Ishikawa (cell line): ENCODE results near the gene COX5A.
A peak's percentile ranks its signal among the peaks of the same experiment; 100 is the strongest.

ENCODE experiments used
- CEBPB ChIP-seq: IDR thresholded peaks from 2 replicates; pipeline ENCODE4 v1.6.1; 2012
- CREB1 ChIP-seq: IDR thresholded peaks from 2 replicates; pipeline ENCODE4 v1.6.1; 2012; ENCODE audit warnings: low read depth
- EGR1 ChIP-seq: IDR thresholded peaks from 2 replicates; pipeline ENCODE4 v1.6.1; 2012
- EP300 ChIP-seq: IDR thresholded peaks from 2 replicates; pipeline ENCODE4 v1.6.1; 2012; ENCODE audit warnings: borderline replicate concordance
- FOXM1 ChIP-seq: IDR thresholded peaks from 2 replicates; pipeline ENCODE4 v1.6.1; 2012; ENCODE audit warnings: low read depth, borderline replicate concordance
- NFIC ChIP-seq: IDR thresholded peaks from 2 replicates; pipeline ENCODE4 v1.6.1; 2012
- RAD21 ChIP-seq: IDR thresholded peaks from 2 replicates; pipeline ENCODE4 v1.6.1; 2012; ENCODE audit warnings: low read depth
- TAF1 ChIP-seq: IDR thresholded peaks from 2 replicates; pipeline ENCODE4 v1.6.1; 2012; ENCODE audit warnings: low read depth, mild to moderate bottlenecking
- TCF12 ChIP-seq: IDR thresholded peaks from 2 replicates; pipeline ENCODE4 v1.6.1; 2012; ENCODE audit warnings: low read depth
- TEAD4 ChIP-seq: IDR thresholded peaks from 2 replicates; pipeline ENCODE4 v1.6.1; 2012
- YY1 ChIP-seq: IDR thresholded peaks from 2 replicates; pipeline ENCODE4 v1.6.1; 2012; ENCODE audit warnings: low read depth
- ZBTB7A ChIP-seq: IDR thresholded peaks from 2 replicates; pipeline ENCODE4 v1.6.1; 2012; ENCODE audit warnings: low read depth
- TF ChIP-seq, protein P1 (sequence below): IDR thresholded peaks from 2 replicates; pipeline ENCODE4 v1.6.1; 2012
- TF ChIP-seq, protein P2 (sequence below): IDR thresholded peaks from 2 replicates; pipeline ENCODE4 v1.6.1; 2012; ENCODE audit warnings: low read depth, mild to moderate bottlenecking
- TF ChIP-seq, protein P3 (sequence below): IDR thresholded peaks from 2 replicates; pipeline ENCODE4 v1.6.1; 2012

The COX5A gene

DNA sequence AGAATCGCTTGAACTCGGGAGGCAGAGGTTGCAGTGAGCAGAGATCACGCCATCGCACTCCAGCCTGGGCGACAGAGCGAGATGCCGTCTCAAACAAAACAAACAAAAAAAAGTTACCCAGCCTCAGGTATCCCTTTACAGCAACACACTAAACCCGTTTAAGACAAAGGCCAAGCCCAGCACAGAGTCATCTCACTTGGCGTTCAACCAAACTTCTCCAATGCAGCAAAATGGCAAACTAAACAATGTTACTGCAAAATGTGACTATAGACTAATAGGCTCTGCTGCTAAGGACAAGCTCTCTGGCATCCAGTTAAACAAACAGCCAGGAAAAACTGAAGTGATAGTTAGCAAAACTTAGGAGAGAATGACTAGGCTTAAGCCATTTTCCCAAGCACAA lies 24.8 kb downstream of the COX5A start:
- TF ChIP-seq, protein P1, sequence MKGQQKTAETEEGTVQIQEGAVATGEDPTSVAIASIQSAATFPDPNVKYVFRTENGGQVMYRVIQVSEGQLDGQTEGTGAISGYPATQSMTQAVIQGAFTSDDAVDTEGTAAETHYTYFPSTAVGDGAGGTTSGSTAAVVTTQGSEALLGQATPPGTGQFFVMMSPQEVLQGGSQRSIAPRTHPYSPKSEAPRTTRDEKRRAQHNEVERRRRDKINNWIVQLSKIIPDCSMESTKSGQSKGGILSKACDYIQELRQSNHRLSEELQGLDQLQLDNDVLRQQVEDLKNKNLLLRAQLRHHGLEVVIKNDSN = no peak
- TF ChIP-seq TEAD4 = no peak
- TF ChIP-seq, protein P2, sequence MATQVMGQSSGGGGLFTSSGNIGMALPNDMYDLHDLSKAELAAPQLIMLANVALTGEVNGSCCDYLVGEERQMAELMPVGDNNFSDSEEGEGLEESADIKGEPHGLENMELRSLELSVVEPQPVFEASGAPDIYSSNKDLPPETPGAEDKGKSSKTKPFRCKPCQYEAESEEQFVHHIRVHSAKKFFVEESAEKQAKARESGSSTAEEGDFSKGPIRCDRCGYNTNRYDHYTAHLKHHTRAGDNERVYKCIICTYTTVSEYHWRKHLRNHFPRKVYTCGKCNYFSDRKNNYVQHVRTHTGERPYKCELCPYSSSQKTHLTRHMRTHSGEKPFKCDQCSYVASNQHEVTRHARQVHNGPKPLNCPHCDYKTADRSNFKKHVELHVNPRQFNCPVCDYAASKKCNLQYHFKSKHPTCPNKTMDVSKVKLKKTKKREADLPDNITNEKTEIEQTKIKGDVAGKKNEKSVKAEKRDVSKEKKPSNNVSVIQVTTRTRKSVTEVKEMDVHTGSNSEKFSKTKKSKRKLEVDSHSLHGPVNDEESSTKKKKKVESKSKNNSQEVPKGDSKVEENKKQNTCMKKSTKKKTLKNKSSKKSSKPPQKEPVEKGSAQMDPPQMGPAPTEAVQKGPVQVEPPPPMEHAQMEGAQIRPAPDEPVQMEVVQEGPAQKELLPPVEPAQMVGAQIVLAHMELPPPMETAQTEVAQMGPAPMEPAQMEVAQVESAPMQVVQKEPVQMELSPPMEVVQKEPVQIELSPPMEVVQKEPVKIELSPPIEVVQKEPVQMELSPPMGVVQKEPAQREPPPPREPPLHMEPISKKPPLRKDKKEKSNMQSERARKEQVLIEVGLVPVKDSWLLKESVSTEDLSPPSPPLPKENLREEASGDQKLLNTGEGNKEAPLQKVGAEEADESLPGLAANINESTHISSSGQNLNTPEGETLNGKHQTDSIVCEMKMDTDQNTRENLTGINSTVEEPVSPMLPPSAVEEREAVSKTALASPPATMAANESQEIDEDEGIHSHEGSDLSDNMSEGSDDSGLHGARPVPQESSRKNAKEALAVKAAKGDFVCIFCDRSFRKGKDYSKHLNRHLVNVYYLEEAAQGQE = no peak
- no peak for TF ChIP-seq TCF12
- TF ChIP-seq, protein P3, sequence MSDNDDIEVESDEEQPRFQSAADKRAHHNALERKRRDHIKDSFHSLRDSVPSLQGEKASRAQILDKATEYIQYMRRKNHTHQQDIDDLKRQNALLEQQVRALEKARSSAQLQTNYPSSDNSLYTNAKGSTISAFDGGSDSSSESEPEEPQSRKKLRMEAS = no peak
- TF ChIP-seq RAD21 = no peak
- TF ChIP-seq FOXM1 = no peak
- no peak for TF ChIP-seq EP300
- no peak for TF ChIP-seq NFIC

DNA sequence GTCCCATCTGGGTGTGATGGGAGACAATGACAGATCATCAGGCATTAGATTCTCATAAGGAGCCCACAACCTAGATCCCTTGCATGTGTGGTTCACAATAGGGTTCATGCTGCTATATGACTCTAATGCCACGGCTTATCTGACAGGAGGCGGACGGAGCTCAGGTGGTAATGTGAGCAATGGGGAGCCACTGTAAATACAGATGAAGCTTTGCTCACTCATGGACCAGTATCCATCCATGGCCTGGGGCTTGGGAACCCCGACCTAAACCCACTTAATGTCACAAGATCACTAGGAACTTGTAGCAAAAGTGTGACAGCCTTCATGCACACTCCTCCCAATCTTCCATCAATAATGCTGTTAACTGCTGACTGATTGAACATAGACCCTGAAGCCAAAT lies 29.2 kb downstream of the COX5A start:
- no peak for TF ChIP-seq CEBPB
- no peak for TF ChIP-seq NFIC
- no peak for TF ChIP-seq RAD21
- TF ChIP-seq EP300 = no peak
- TF ChIP-seq, protein P2 = no peak

DNA sequence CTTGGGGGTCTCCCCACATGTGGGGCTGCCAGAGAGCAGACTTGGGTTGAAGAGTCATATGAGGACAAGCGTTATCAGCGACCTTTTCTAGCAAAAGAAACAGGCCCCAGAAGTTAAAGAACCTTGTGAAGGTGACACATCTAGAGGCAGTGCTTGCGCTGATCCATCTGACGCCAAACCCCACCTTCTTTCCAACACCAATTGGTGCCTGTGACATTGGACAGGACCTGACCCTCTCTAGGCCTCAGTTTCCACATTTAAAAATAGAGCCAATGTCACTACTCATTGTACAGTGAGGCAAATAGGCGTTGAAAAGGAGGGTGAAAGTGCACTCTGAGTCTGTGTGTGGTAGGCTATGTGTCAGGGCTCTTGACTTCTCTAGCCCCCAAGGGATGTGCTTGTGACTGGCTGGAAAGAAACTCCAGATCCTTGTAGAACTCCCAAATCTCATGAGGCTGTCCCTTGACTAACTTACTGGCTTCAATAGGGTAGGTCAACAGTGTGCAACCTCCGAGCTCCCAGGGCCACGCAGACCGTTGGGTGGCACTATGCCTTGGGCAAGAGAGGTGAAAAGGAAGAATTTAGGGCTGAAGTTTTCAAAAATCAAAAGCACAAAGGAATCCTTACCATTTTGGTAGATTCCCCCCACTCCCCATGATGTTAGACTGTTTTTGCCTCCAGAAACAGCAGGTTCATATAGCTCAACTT lies 30.6 kb downstream of the COX5A start:
- TF ChIP-seq EGR1 (no peak), CREB1 (no peak), TCF12 (no peak), TEAD4 (no peak), NFIC (no peak), FOXM1 (no peak), CEBPB (no peak), TAF1 (no peak), EP300 (no peak), YY1 (no peak), RAD21 (no peak), ZBTB7A (no peak)
- TF ChIP-seq, protein P1 = no peak
- TF ChIP-seq, protein P2 = no peak
- TF ChIP-seq, protein P3 = no peak

DNA sequence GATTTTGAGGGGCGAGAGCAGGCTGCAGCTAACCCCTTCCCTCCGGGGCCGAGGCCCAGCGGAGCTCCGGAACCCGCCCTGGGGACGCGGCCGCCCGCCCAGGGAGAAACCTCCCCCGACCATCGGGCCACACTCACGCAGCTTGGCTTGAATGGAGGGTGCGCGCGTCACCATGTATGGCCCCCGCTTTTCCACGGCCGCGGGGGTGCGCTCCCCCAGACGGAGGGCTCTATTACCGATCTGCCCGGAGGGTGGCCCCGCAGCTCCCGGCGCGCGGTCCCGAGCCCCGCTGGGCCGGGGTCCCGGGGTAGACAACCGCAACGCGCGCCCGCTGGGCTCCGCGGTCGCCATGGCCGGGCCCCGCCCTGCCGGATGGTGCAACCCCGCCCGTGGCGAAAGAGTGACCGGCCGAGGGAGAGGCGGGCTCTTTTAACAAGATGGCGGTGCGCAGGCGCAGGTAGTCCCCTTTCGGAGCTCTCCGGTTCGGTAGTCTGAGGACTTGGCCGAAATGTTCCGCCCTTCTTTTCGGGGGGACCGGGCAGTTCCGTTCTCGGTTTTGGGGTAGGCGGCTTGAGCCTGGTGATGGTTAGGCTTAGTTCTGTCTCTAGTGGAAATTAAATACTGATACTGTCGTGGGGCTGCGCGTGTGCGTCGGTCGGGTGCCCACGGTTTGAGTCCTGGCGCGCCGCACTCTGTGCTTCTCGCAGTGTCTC lies 31.3 kb downstream of the COX5A start, which contains the start of gene FAM219B:
TSS of gene FAM219B (minus strand) at position 402 of the 713 bp plus-strand sequence. CDS start at position 351, 51 bp downstream.
- TF ChIP-seq TEAD4 (no peak), EGR1 (no peak), CEBPB (peak; percentile 67; the same call in 1 of the 2 replicates), YY1 (peak; percentile 92), NFIC (no peak), EP300 (no peak), RAD21 (no peak), FOXM1 (no peak), CREB1 (no peak), ZBTB7A (no peak), TAF1 (peak; percentile 94), TCF12 (no peak)
- TF ChIP-seq, protein P3 = peak; percentile 11; the same call in 1 of the 2 replicates
- TF ChIP-seq, protein P1 = no peak
- TF ChIP-seq, protein P2 = 0 out of 2 replicates have a peak, but pooled peaks have one; percentile 5
